ENCODE results near the gene ZNF592.

- TF ChIP-seq POLR2A (IDR thresholded peaks at IDR 0.05) (no peak), CTCF (IDR thresholded peaks at IDR 0.05) (no peak), POLR2AphosphoS5 (IDR thresholded peaks at IDR 0.05) (no peak), EP300 (IDR thresholded peaks at IDR 0.05) (no peak)
These were observed 78.9 kb downstream of the ZNF592 start for GRCh38 chr15:84827246-84827645.

All from upper lobe of left lung (tissue), 4 donors.